ENCODE measurements around the gene UPK2. TPM values are rescaled to one million over a fixed set of nuclear protein-coding genes. Genes with fewer than 3 reads are reported as not detected.
A peak's percentile ranks its signal among the peaks of the same experiment; 100 is the strongest.

The UPK2 gene
- total and polyA plus RNA-seq, 8 donors = 2.2 to 4.3 (median 3.5) TPM; not detected in 2

GRCh38 chr11:118912742-118913410 is 43.2 kb upstream of the UPK2 start:
- peaks cover 0 to 11% of the 10 kb centered on the region in 2 donors for H3K27me3 ChIP-seq
- peak overlapping the region; percentile 82 to 95 for H3K27ac ChIP-seq
- peak; percentile 3 for ATAC-seq
- intact Hi-C loops (cut with DNase I) = no loop called here
- H3K4me3 ChIP-seq = no peak overlapping the region
- no peaks in the 10 kb centered on the region for H3K9me3 ChIP-seq
- DNase-seq = peak in 1 of 4 donors; percentile 72
- no peak for TF ChIP-seq CTCF (IDR thresholded peaks at IDR 0.05)
- peaks cover 0 to 5% of the 10 kb centered on the region in 2 donors for H3K36me3 ChIP-seq
- H3K4me1 ChIP-seq = peaks cover 85 to 99% of the 10 kb centered on the region in 2 donors

DNA sequence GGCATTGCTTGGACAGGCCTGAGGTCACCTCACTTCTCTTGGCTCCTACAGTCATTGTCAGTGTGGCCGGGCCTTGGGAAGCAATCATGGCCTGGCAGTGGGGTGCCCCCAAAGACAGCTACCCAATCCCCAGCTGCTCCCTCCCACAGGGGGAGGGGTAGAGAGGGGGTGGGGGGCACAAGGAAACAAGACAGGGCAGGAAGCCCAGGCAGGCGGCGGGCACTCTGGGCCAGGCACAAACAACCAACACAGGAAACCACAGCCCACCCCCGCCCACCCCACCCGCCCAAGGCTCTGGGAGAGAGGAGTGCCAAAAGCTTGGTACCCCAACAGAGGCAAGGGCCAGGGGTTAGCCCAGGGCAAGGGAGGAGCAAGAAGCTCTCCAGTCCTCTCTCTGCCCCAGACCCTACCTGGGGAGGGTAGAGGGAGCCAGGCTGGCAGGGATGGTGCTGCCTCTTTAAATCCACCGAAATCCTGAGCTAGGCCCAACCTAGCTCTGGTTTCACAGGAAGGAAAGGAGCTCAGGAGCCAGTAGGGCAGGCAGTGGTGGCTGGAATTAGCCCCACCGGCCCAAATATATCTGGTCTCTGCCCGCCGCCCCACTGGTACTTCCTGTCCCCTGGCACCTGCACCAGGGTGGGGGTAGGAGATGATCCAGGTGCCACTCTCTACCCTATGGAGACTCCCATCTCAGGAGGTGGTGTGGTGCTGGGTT is 42.5 kb upstream of the UPK2 start:
- Histone ChIP-seq H3K36me3 (no peaks in the 10 kb centered on the region), H3K4me3 (peak overlapping the region in 1 of 2 donors; percentile 6), H3K4me1 (peaks cover 91 to 99% of the 10 kb centered on the region in 2 donors), H3K27me3 (peaks cover 0 to 11% of the 10 kb centered on the region in 2 donors), H3K9me3 (no peaks in the 10 kb centered on the region), H3K27ac (peak overlapping the region; percentile 82 to 95)
- DNase-seq (peak in 1 of 4 donors; percentile 60), ATAC-seq (no peak)
- intact Hi-C loops (cut with DNase I) = no loop called here
- no peak for TF ChIP-seq CTCF (IDR thresholded peaks at IDR 0.05)

- peak in 1 of 4 donors; percentile 82 for DNase-seq
- H3K4me3 ChIP-seq = peak overlapping the region in 1 of 2 donors; percentile 6
Observed at GRCh38 chr11:118914178-118914918, 41.8 kb upstream of the UPK2 start.

GRCh38 chr11:118914987-118915386 is 41.1 kb upstream of the UPK2 start:
- no peak for ATAC-seq
- TF ChIP-seq CTCF (IDR thresholded peaks at IDR 0.05) = no peak
- peaks cover 0 to 11% of the 10 kb centered on the region in 2 donors for H3K27me3 ChIP-seq
- DNase-seq = no peak
- H3K36me3 ChIP-seq = no peaks in the 10 kb centered on the region
- no peak overlapping the region for H3K4me3 ChIP-seq
- intact Hi-C loops (cut with DNase I) = no loop called here
- peak overlapping the region; percentile 82 to 95 for H3K27ac ChIP-seq
- H3K4me1 ChIP-seq = peaks cover 96 to 98% of the 10 kb centered on the region in 2 donors
- no peaks in the 10 kb centered on the region for H3K9me3 ChIP-seq

More at GRCh38 chr11:118914178-118914918, 41.8 kb upstream of the UPK2 start:
- H3K27ac ChIP-seq = peak overlapping the region; percentile 82 to 95
- no peaks in the 10 kb centered on the region for H3K9me3 ChIP-seq
- no peak for ATAC-seq
- no peak for TF ChIP-seq CTCF (IDR thresholded peaks at IDR 0.05)
- H3K4me1 ChIP-seq = peaks cover 96 to 97% of the 10 kb centered on the region in 2 donors
- H3K36me3 ChIP-seq = no peaks in the 10 kb centered on the region
- intact Hi-C loops (cut with DNase I) = no loop called here
- peaks cover 0 to 11% of the 10 kb centered on the region in 2 donors for H3K27me3 ChIP-seq

Data from left lung (tissue), 10 donors.